Measurements from ENCODE around the gene NBPF26. TPM values are rescaled to one million over a fixed set of nuclear protein-coding genes. Genes with fewer than 3 reads are reported as not detected.

Gene NBPF26
- 8.6 and 8.8 TPM in 2 replicates for total RNA-seq

GRCh38 chr1:120723715-120724402 is at the start of gene NBPF26:
Gene NBPF26 (plus strand): TSS chr1:120723945.

Small RNA genes lying within 50 kb of the gene (small RNA-seq; reads per million reads assigned to genes)
- gene RNVU1-19: 73.1 reads per million, percentile 98 among the genes with 10 or more reads in this experiment

Other genes with a start within 250 kb of the NBPF26 start
- not detected in 2 replicates for gene PPIAL4A, start 165.8 kb downstream of the NBPF26 start, total RNA-seq